HG03342 (cell line): ENCODE data around the gene CSTPP1.

Source experiments
- ATAC-seq: cut with Tn5 transposase; IDR thresholded peaks from one replicate; pipeline ENCODE4 v1.9.1; 2021; ENCODE audit warnings: mild to moderate bottlenecking, moderate library complexity; ENCODE audit not compliant: unreplicated experiment

Gene CSTPP1

DNA sequence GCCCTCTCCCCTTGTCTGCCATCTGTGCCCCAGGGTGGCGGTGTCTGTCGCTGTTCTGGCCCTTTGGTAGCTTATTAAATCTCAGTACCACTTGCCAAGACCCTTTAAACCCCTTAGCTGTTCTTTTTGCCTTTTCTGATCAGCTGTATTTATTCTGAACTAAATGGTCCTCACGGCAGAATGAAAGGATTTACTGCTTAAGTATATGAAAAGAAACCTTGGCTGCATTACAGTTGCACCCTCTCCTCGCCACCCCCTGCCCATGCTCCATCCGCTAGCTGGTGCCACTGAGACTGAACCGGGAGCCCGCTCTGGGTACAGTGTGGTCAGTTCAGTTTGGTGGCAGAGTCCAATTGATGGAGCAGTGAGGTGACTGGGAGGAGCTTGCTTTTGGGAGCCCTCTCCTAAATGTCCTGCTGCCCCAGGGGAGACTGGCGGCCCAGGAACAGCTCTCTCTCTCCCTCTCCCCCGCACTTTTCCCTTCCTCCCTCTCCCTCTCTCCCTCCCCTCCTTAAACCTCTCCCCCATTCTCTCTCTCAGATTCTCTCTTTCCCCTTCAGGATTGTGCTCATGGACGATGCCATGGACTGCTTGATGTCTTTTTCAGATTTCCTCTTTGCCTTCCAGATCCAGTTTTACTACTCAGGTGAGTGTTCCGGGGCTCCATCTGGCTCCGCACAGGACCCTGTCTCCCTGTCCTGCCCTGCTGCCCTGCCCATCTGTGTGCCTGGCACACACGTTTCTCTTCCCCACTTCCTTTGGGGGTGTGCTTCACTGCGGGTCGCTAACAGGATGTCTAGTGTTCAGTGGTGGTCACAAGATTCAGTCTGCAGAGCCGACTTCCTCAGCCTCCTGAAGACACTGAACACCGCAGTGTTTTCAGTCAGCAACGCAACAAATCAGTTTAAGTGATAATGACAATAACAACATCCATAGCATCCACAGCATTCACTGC is 218.3 kb downstream of the CSTPP1 start:
- ATAC-seq = no peak

DNA sequence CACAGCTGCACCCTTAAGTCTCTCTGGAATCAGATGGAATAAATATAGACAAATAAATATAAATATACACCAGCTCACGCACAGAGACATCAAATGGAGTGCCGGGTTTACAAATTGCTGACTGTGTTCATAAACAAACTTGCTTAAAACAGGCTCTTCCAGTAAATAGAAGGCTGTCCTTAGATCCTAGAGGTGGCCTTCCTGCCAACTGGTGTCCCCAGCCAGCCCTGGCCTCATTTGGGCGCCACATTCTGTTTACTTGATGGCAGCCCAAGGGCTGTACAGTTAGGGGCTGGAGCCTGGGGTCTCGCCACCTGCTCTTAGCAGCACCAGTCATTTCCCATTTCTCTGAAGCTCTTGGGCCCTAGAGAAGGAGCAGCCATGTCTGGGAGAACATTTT is 219.3 kb downstream of the CSTPP1 start:
- no peak for ATAC-seq

DNA sequence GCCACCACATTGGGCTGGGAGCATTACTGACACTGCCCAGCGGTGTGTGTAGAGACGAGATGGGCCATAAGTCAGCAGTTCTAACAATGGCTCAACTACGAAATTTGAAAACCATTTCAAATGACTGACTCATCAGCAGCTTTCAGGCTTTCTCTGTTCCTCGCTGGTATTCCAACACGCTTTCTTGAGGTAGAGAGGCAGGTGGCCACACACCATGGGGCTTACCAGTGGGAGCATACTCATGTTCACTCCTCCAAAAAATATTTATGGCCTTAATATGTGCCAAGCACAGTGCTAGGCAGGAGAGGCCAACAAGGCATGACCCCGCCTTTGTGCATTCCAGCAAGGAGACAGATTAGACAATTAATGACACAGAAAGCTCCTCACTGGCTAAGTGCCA is 219.8 kb downstream of the CSTPP1 start:
- no peak for ATAC-seq

DNA sequence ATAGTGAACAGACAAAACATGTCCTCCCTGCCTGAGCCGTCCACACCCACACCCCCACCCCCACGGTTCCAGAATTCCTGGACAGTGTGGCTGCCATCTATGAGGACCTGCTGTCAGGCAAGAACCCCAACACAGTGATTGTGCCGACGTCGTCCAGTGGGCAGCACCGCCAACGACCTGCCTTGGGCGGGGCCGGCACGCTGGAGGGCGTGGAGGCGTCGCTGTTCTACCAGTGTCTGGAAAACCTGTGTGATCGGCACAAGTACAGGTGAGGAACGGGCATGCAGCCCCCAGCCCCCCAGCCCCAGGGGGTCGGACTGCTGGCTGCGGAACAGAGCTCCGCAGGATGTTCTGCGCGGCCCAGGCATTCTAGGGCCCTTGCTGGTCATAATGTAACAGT is 220.4 kb downstream of the CSTPP1 start:
- no peak for ATAC-seq

DNA sequence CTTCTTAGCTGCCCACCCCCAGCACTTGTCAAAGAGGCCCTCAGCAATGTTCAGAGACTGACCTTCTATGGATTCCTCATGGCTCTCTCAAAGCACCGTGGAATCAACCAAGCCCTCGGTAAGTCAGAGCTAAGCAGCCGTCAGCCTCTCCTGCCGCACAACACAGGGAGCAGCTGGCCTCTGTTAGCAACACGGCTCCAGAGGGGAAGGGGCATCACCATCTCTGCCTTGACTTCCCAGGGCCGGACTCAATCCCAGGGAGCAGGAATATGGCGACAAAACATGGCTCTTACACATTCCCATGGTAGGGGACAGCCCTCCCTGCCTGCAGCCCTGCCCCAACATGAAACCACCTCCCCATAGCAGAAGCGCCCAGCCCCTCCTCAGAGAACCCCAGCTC is 221.2 kb downstream of the CSTPP1 start:
- ATAC-seq = no peak

DNA sequence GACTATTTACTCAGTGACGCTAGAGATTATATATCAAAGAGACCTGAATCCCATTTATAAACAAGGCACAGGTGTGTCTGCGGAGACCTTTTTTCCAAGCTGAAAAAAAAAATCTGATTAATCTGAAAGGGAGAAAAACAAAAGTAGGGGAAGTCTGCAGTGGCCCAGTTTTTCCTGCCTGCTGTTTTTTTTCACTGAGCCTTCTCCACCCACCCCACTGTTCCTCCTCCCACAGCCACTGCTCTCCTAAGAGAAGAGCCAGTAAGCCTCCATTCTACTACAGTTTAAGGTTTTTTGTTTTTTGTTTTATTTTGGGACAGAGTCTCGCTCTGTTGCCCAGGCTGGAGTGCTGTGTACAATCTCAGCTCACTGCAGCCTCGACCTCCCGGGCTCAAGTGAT is 221.7 kb downstream of the CSTPP1 start:
- ATAC-seq = no peak

DNA sequence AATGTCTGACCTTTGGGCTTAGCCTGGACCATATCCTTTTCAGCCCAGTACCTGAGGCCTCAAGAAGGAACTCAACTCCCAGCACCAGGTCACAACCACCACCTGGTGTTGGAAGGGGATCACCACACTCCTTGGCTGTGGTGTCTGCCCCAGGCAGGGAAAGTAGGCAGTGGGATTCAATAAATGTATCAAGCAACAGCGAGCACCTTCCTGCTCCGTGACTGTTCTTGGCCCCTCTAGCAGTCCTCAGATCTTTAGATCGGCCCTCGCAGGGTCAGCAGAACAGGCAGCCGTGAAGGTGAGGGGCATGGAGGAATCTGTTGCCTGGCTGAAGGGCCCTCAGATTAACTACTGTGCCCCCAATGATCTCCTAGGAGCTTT is 224.2 kb downstream of the CSTPP1 start:
- no peak for ATAC-seq

DNA sequence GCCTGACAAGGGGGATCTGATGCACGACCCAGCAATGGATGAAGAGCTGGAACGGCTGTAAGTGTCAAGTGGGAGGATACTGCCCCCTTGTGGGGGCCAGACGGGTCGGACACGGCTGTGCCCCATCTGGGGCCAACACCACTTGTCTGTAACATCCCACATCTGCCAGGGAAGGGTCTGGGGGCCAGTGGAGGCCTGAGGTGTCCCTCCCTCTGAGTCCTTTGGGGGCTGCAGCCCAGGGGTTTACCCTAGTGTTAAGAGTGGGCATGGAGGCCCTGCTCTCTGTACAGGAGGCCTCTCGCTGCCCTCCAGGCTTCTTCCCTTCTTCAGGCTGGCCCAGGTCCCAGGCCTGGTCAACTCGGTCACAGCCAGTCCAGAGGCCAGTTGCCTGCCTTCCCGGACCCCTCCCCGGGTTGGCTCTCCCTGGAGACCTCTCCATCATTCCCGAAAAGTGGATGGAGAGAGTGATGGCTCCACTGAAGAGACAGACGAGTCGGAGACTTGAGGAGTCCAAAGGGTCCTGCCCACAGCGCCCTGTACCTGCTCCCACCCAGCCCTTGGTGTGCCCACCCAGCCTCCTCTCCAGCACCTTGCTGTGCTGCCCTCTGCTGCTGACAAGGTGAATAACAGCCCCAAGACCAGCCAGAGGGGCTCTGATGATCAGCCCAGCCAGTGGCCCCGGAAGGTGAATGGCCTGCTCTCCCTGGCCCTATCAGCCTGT is 224.7 kb downstream of the CSTPP1 start:
- ATAC-seq = peak; percentile 62

DNA sequence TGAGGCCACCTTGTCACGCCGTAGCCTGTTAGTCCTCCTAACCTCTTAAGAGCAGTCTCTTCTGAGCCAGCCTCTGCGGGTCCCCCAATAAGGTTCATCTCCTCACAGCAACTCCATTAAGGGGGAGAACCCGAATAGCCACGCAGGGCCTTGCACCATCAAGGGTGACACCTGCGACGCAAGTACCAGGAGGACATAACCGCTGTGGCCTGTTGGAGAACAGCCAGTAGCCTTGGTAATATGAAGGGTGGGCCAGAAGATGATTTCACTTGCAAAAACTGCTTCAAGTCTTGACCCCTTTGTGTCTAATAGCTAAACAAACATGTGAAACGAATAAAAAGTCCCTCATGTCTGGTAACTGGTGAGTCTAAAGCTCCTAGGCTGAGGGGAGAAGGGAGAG is 225.3 kb downstream of the CSTPP1 start:
- ATAC-seq = no peak

DNA sequence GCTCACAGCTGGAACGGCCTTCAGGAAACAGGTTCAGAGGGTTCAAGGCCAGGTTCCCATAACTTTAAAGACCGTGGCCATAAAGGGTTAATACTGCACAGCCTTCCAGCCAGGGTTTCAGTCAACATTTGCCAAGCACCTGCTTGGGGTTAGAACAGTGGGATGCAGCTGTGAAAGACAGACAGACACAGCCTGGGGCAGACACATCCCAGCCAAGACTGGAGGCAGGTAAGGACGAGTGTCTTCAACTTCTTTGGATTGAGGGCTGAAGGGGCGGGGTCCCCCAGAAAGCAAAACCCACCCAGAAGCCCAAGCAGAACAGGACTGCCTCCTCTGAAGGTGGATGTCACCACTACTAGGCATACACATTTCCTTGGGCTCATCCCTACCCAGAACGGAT is 225.9 kb downstream of the CSTPP1 start:
- no peak for ATAC-seq

DNA sequence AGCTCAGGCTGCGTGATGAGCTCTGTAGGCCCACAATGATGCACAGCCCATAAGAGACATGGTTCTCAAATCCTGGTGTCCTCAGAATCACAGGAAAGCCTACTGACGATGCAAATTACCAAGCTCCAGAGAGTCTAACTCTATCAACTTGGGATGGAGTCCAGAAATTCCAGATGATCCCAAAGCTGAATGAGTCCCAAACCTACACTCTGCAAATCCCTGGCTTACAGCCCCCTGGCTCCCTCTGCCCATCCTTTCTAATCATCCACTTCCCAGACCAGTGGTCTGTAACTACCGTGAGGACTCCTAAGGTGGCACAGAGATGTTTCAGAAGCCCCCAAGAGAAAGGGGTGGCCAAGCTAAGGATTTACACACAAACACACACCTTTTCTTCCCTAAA is 226.6 kb downstream of the CSTPP1 start:
- no peak for ATAC-seq

DNA sequence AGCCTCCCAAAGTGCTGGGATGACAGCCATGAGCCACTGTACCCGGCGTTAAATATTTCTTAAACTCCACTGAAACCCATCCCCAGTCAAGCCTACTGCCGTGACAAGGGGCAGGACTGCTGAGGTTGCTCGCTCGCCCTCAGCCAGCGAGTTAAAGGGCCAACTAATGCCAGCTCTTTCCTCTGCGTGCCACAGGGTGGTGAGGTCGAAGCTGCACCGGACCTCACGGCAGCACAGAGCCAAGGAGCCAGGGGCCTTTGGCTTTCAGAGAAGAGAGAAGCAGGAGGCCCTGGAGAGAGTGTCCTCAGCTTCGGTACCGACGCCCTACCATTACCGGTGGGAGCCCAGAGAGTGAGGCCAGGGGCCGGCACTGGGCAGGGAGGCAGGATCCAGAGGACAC is 227.3 kb downstream of the CSTPP1 start:
- no peak for ATAC-seq

DNA sequence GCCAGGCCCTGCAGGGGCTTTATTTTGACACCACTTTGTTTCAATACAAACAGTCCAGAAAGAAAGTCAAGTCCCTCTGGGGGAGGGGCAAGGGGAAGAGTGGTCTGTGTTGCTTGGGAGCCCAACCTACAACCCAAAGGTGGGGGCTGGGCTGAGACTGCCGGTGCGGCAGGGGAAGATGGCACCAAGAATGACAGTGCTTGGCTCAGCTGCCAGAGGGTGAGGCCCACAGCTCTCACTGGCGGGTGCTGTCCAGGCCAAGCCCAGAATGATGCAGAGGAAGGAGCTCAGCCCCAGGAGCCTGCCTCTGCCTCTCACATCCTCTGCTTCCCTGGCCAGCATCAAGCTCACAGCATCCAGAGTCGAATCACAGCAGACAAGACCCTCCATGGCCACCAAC is 227.8 kb downstream of the CSTPP1 start:
- ATAC-seq = no peak

DNA sequence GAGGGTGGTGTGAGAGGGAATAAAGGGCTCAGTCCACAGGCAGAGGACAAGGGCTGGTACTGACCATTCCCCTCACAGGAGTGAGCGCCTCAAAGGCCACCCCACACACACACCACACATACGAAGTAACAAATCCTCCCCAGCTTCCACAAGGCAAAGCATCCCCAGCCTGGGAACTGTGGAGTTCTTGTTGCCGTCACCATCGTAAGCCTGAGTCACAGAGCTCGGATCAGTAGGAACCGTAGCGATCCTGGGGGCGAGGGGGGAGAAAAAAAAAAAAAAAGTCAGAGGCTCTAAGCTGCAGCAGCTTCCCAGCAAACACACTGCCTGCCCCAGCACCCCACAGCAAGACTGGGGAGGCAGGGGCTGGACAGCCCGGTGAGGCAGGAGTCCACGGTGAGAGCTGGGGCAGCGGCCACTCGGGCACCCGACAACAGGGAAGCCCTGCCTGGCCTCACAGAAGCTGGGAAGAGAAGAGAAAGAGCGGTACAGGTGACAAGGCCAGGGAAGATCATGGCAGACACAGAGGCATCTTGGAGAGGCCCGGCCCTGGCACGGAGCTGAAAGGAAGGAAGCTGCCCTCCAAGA is 228.8 kb downstream of the CSTPP1 start:
- ATAC-seq = no peak

DNA sequence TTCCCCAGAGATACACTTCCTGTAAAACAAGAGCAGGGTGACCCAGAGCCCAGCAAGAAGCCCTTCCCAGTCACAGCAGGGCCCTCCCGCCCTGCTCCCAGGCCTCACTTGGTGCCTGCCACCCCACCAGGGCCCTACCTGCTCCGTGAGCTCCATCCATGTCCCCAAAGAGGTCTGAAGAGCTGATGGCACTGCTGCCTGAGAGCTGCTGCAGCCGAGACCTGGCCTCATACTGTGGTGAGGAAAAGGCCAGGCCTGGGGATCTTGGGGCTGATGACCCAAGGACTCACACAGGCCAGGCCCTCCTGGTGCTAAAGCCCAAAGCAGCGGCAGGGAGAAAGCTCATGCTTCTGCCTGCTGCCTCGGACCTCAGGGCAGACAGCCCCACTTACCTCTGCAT is 229.8 kb downstream of the CSTPP1 start:
- no peak for ATAC-seq

DNA sequence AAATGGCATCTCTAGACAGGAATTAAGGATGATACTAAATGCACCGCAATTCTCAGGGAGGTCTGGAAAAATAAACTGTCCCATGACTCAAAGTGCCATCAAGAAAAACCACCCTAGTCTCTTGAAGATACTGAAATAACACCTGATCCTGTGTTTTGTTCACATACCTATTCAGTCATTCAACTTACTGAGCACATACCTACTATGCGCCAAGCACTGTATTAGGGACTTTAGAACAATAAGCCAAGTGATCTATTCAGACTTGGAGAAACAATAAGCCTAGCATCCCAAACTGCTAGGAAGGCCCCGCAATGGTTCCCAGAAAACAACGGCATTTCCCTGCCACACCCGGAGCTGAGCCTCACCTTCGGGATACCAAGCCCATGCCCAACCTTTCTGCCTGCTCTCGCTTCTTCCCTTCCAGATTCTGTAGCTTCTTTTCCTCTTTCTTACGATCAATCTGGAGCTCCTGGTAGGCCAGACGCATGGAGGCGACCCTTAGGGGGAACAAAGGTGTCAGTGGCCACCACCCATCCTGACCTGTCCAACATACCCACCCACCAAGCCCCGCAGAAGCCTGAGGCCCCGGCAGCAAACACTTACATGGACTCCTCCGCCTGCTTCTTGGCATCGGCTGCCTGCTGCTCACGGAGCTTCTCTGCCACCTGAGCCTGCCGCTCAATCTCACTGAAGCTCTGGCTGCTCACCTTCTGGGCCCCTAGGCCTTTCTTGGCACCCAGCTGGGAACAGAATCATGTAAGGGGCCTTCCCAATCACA is 234.7 kb downstream of the CSTPP1 start:
- ATAC-seq = no peak

DNA sequence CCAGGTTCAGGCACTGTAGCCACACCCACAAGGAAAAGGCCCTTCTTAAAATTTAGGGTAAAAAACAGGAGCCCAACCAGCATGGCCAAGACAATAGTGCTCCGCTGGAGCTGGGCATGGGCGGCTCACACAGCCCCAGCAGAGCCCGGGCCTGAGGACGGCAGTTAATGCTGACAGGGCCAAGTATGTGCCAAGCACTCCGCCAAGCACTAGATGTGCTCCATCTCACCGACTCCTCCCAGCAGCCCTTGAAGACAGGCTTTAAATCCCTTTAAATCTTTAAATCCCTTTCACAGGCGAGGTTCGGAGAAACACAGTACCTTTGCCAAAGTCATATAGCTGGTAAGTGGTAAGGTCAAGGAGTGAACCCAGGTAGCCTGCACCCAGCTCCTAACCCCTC is 235.3 kb downstream of the CSTPP1 start:
- ATAC-seq = no peak

DNA sequence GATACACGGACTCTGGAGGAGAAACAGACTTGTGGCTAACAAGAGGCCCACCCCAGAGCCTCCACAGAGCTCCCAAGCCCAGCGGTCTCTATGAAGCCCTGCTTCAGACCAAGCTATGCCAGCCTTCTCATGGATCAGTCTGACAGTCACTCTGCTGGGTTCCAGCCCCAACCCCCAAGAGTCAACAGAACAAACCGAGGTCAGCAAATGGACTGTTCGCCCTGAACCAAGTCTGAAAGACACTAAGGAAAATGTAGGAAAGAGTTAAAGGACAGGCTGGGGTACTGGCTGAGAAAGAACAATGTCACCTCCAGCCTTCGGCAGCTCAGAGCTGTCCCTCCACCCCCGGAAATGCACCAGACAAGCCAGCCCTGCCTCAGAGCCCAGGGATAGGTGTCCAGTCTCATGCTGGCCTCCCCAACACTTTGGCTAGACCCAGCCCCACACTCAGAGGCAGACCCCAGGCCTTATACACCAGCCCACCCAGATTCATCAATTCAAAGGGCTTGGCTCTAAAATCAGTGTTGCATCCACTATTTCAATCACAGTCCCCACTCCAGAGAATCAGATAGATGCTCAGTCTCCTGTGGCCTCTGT is 236.3 kb downstream of the CSTPP1 start:
- ATAC-seq = no peak

DNA sequence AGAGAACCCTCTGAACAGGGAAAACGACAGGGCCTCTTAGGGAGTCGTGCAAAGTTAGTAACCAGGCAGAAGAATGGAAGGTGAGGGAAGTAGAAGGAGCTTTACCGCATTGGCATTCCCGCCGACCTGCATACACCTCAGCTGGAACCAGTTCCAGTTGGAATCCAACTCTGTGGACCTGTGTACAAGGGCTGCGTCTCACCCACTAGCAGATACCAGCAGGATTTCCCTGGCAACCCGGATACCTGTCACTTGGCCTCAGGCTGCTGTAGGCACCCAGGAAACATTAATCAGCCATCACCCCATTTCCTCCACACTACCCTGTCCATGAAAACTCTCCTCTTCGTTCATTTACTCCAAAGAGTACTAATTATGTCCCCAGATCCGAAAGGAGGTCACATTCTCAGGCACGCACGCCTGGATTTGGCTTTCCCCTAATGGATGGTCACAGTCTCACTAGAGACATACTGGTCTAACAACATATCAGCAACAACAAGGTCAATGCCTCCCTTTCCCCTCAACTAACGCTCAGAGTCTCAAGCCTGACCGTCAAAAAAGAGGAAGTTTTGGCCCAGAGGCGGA is 239.3 kb downstream of the CSTPP1 start:
- ATAC-seq = no peak
